Measurements from ENCODE around the gene RAB8B. TPM values are rescaled to one million over a fixed set of nuclear protein-coding genes. Genes with fewer than 3 reads are reported as not detected.
"Not testable (repeated sequence)": the region's sequence is repeated elsewhere in the genome, so short reads cannot be mapped to it uniquely, and the experiment has no call there.

Gene RAB8B
- total RNA-seq, 1 donor from 2014 or later, result 72.0 TPM

DNA sequence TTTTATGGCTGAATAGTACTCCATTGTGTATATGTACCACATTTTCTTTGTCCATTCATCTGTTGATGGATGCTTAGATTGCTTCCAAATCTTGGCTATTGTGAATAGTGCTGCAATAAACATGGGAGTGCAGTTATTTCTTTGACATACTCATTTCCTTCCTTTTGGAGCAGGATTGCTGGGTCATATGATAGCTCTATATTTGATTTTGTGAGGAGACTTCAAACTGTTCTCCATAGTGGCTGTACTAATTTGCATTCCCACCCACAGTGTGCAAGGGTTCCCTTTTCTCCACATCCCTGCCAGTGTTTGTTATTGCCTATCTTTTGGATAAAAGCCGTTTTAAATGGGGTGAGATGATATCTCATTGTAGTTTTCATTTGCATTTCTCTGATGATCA is 47.7 kb downstream of the RAB8B start:
- DNase-seq (ENCODE audit: low read depth, low spot score), result not testable (repeated sequence)

DNA sequence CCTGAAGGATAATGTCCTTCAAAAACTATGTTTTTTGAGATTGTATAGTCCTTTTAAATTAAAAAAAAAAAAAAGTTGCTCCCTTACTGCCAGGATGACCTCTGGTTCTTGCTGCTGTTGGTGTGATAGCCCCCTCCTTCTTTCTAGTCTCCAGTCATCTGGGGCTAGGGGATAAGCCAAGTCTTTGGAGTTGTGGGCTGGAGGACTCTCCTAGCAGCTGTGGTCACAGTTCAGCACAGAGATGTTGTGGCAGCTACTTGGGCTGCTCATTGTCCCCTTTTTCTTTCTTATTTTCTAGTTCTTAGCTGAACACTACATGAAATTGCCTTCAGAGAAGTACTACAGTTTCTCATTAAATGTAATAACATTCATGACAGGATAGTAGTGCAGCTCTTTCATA is 48.8 kb downstream of the RAB8B start:
- no peak for DNase-seq (ENCODE audit: low read depth, low spot score)

DNA sequence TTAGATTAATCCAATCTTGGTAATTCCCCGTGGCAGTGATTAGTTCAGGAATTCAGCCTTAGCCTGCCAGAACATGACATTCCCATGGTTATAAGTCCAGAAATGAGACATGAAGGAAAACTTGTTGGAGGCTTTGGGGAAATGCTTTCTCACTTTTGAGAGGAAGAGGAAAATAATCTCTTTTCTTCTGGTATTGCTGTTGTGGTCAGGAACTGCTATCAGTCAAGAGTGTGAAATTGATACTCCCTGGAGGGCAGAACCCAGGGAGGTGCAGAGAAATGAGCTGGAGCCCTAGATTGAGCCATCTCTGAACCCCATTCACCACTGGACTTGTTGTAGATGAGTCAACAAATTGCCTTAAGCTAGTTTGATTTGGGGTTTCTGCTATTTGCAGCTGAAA is 49.4 kb downstream of the RAB8B start:
- DNase-seq (ENCODE audit: low read depth, low spot score), result no peak

DNA sequence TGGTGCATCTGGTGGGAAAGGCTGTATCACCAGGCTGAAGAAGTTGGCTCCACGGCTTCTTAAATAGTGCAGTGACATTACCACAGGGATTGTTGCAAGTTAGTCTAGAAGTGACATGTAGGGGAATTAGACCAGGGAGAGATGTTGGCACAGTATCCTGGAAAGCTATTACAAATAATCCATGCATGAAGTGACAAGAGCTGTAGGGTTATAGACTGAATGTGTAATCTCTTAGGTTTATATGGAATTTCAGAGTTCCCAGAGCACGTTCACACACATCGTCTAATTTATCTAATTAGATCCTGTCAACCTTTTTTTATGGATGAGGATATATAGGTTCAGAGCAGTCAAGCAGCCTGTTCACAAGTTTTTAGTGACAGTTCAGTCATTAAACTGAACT is 50.7 kb downstream of the RAB8B start:
- DNase-seq (ENCODE audit: low read depth, low spot score), result no peak

DNA sequence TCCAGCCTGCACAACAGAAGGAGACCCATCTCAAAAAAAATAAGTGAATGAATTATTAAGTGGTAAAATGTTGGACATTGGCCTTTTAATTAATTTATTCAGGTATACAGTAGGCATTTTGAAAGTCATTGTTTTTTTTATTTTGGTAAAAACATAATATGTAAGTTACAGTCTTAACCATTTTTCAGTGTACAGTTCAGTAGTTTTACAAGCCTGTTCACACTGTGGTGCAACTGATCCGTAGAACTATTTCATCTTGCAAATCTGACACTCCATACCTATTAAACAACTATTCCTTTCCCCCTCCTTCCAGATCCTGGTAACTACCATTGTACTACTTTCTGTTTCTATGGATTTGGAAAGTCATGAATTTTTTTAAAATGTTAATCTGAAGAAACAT is 51.9 kb downstream of the RAB8B start:
- DNase-seq (ENCODE audit: low read depth, low spot score), result no peak

DNA sequence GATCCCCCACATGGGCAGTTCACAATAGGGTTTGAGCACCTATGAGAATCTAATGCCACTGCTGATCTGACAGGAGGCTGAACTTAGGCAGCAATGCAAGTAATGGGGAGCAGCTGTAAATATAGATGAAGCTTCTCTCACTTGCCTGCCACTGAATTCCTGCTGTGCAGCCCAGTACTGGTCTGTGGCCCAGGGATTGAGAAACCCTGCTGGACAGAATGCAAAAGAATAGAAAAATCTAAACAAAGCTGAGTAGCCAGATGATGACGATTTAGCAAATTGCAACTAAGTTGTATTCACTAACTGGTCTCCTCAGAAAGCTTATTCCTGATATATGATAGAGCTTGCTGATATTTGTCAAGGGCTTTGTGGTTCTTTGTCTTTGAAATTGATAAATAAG is 53.7 kb downstream of the RAB8B start:
- DNase-seq (ENCODE audit: low read depth, low spot score), result no peak

DNA sequence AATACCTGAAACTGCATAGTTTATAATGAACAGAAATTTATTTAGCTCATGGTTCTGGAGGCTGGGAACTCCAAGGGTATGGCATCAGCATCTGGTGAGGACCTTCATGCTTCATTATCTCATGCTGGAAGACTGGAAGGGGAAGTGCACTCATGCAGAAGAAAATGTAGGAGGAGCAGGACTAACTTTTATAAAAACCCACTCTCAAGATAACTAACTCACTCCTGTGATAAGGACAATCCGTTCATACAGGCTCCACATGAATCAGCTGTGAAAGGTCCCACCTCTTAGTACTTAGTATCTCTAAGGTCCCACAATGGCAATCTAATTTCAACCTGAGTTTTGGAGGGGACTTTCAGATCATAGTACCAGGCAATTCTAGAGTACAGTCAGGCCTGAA is 54.4 kb downstream of the RAB8B start:
- no peak for DNase-seq (ENCODE audit: low read depth, low spot score)

DNA sequence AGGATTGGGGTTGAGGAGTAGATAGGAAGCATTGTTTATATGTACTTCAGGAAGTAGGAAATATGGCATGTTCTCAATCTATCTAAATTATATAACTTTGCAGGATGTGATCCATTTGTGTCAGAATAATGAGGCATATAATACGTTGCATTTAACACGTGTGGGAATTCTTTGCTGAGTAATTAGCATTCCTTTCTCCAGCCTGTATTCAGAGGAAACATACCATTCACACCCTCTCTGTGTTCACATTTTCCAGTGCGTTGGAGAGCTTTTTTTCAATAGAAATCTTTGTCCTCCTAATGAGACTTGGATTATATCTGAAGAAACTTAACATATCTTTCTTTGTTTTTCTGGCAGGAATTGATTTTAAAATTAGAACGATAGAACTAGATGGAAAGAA is 55.0 kb downstream of the RAB8B start:
- peak; percentile 83 for DNase-seq (ENCODE audit: low read depth, low spot score)

DNA sequence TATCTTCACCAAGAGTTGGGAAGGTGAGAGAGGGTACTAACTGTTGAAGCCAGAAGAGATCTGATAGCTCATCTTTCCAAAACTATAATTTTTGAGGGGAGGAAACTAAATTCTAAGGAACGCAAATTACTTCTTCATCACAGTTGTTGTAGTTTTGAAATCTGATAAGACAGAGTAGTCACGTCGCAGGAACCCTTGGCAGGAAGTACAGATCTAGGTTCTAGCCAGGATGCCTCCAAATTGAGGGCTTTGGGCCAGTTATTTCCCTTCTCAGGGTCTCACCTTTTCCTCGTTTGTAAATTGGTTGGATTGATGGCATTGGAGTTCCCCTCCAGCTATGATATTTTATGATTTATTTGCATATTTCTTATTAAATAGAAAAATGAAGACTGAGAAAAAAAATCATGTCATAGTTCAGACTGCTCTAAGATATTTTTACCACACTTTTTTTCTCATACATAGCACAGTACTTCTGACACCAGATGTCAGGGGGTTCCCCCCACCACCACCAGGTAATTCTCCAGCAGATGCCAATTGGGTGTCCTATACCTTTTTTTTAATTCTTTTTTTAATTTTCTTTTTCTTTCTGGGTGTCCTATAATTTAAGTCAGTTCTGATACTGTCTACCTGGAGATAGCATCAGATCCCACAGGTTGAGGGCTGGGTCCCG is 55.7 kb downstream of the RAB8B start:
- DNase-seq (ENCODE audit: low read depth, low spot score), result no peak

DNA sequence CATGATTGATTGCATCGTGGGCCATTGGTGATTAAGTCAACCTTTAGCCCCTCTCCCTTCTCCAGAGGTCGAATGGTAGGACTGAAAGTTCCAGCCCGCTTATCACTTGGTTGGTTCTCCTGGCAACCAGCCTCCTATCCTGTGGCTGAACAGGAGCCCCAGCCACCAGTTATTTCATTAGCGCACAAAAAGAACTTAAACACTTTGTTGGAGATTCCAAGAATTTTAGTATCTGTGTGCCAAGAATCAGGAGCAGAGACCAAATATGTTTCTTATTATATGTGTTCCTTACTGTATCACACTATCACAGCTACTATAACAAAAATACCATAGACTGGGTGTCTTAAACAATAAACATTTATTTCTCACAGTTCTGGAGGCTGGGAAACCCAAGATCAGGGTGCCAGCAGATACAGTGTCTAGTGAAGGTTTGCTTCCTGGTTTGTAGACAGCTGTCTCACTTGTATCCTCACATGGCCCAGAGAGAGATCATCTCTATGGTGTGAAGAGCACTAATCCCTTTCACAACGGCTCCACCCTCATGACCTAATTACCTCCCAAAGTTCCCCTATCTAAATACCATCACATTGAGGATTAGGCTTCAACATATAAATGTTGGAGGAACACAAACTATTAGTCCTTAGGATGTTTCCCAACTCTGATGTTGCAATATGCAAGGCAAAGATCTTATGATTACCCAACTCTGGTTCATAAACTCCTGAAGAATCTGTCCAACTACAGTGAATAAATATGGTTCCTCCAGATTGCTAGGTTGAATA is 57.5 kb downstream of the RAB8B start:
- no peak for DNase-seq (ENCODE audit: low read depth, low spot score)

DNA sequence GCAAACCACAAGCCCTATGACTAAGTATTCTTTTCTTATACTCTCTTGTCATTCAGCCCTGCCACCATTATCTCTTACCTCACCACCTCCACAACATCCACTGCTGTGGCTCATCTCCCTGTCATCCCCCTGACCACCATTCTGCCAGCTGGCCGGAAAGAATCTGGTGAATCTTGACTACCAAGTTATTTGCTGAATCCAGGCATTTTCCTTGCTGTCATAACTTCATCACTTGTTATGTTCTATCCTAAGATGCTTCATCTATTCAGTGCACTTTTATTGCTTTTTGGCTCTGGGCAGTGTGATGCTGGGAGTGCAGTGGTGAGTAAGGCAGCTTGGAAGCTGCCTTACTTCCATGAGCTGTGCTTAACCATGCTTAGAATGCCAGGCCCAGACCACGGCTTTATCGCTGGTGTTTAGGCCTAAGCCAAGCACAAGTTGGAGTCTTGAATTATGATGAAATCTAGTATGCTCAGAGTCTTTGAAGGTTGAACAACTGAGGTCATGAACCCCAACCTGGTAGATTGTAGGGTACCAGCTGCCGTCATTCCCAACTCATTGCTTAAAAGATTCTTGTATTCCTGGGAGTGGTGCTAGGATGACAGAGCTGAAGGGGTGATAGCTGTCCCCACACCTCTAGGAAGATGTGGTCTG is 61.0 kb downstream of the RAB8B start:
- no peak for DNase-seq (ENCODE audit: low read depth, low spot score)

DNA sequence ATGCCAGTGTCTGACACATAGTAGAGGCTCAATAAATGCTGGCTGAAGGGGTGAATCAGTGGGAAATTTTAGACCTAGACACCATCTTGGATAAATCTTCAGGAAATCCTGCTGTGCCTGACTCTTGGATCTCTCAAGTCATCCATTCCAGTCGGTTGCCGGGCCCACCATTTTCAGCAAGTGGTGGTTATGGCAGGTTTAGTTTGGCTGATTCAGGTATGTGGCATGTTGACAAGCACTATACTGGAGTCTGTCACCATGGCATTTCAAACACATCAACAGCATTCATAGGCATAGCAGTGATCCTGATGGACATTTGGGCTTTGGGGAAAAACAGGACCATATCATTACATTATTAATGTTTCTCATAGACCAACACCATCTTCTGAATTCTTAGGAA is 62.3 kb downstream of the RAB8B start:
- DNase-seq (ENCODE audit: low read depth, low spot score), result no peak

DNA sequence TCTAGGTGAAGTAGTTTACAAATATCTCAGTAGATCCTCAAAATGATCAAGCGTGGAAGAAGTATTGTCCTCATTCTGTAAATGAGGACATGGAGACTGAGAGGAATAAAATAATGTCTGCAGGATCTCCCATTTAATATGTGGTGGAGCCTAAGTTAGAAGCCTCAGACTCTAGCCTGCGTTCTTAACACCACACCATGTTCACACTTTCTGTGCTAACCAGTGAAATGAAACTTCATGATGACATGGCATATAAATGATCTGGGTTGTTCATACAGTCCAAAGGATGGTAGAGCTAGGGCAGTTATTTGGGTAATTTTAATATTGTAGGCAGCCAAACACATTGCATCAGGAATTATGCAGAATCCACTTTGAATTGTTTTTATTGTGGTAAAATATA is 62.9 kb downstream of the RAB8B start:
- DNase-seq (ENCODE audit: low read depth, low spot score), result no peak

DNA sequence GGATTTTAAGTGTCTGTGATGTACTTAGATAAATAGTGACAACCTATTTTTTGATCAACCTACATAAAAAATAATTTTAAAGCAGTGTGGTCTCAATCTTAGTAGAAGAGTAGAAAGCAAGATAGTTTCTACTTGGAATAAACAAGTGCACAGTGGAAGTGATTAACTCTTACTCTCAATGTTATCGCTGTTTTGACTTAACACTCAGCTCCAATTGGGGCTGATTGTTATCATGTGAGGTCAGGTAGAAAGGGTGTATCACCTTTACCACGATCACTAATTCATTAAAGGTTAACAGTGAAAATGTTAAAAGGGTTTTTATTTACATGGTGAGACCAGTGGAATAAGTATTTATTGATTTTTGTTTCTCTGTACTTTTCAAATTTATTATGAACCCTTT is 65.6 kb downstream of the RAB8B start:
- no peak for DNase-seq (ENCODE audit: low read depth, low spot score)

DNA sequence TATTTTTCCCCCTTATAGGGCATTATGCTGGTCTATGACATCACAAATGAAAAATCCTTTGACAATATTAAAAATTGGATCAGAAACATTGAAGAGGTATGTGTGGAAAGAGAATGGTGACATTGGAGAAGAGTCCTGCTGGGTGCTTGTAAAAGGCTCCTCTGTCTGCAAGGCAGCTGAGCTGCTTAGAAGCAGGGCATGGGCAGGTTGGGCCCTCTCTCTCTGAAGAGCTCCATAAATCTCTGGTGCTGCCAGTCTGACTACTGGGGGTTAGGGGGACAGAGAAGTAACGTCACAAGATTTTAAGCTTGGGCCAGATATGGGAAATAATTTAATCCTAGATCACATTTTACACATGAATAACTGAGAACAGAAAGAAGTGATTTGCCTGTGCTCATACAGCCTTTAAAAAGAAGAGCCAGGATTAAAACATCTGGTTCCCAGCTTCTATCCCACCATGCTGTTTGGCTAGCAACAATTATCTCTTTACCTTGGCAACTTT is 66.1 kb downstream of the RAB8B start:
- DNase-seq (ENCODE audit: low read depth, low spot score), result no peak

DNA sequence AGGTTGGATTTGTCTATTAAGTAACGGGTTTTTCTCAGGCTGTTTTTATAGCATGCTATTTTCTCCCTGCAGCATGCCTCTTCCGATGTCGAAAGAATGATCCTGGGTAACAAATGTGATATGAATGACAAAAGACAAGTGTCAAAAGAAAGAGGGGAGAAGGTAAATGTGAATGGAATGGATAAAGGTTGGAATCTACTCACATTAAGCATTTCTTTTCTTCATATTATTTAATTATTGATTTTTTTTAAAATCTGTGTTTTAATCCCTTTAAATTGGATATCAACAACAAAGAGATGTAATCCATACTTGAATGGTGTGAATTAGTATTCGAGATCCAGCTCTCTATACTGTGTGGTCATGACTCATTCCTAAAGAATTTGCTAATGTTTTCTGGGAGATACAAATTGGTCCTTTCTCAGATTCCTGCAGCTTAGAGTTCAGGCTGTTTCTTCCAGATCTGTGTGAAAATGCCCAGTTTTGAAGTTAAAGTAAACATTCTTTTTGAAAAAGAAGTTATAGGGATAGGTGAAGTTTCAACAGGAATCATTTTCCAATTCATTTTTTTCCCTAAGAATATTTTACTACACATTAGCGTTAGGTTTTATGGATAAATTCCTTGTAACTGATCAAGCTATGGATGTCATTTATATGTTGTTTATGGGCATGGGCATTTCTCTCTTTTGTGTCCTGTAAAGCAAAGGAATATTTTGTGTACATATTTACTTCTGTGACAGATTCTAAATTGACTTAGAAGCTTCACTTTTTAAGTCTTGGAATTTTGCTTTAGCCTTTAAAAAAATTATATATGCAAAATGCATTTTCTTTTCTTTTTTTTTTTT is 67.2 kb downstream of the RAB8B start:
- no peak for DNase-seq (ENCODE audit: low read depth, low spot score)

DNA sequence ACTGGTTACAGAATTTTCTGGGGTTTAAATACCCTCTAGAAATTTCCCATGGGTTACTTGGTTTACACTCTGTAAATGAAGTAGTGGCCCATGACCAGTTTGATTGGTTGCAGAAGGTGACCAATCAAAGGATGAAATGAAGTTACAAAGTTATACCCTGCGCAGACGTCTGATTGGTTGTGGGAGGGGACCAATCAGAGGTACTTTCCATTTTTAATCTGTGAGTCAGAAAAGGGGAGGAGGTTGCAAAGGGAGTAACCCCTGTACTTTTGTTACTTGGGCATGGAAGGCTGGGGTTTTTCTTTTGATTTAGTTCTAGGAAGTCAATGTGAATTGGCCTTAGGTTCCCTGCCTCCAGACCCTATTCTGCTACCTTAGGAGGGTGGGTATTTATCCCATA is 69.3 kb downstream of the RAB8B start:
- DNase-seq (ENCODE audit: low read depth, low spot score), result no peak

DNA sequence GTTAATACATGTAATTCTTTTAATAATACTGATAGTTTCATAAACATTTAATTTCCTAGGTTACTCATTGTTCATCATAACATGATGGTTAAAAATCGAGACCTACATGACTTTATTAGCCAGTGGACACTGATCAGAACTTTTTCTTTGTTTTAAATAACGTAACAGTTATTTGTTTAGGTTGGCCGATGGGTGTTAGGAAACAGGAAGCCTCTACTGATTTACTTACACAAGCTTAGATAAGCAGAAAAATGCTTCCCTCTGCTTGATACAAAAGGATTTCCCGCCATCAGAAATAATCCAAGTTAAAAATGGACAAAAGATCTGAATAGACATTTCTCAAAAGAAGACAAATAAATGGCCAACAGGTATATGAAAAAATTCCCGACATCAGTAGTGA is 71.4 kb downstream of the RAB8B start:
- DNase-seq (ENCODE audit: low read depth, low spot score), result peak; percentile 67

DNA sequence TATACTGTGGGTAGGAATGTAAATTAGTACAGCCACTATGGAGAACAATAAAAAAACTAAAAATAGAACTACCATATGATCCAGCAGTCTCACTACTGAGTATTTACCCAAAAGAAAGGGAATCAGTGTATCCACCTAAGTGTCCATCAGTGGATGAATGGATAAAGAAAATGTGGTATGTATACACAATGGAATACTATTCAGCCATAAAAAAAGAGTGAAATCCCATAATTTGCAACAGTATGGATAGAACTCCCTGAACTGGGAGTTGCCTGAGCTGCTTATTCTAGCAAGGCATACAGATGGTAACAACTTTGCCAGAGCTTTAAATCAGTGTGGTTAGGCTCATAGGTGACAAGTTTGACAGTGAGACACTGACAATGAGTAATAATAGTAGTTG is 71.9 kb downstream of the RAB8B start:
- DNase-seq (ENCODE audit: low read depth, low spot score), result no peak

DNA sequence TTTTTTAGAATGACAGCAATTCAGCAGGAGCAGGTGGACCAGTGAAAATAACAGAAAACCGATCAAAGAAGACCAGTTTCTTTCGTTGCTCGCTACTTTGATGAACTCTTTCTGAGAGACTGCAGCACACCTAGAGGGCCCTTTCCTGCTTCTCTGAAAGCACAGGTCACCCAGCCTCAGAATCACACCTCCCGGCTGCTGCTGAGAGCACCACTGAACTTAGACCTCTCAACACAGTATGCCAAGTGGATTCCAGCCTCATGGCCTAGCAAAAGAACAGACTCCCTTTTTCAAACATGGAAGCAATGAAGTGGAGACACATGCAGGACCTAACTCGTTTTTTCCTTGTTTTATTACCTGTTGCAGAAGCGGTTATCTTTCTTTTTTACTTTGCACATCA is 74.1 kb downstream of the RAB8B start:
- DNase-seq (ENCODE audit: low read depth, low spot score), result no peak

DNA sequence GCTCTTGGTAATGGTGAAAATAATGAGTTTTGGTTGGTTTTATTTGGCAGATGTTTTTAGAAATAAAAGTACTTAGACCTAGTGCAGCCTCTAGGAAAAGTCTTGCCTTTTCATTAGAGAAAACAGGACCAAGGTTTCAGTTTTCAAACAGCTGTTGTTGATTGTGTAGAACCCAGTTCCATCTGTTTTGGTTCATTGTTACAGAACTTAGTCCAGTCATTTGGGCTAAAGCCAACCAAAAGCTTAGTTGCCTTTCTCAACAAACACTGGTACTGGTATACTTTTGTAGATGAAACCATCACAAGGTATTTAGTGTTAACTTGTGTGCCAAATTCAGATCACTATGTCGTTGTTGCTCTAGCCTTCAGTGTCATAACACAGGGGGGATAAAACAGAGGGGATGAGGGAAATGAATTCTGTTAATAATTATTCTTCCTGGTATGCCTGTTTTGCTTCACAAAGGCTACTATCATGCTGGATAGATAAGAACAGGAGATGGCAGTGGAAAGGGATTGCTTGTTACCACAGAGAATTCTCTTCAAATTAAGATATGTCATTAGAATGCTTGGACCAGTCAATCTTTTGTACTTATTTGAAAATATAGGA is 75.4 kb downstream of the RAB8B start:
- DNase-seq (ENCODE audit: low read depth, low spot score), result no peak

Measured in pulmonary artery endothelial cell (primary cell).